K562 (cell line): ENCODE measurements around the gene TSPAN1. TPM values are rescaled to one million over a fixed set of nuclear protein-coding genes. Genes with fewer than 3 reads are reported as not detected.

Source experiments
- ARID4B ChIP-seq: sonication (generic); formaldehyde crosslinking; IDR thresholded peaks from 2 replicates; pipeline ENCODE4 v1.8.0; 2022; ENCODE audit warnings: mild to moderate bottlenecking, missing genetic modification reagents
- LEF1 ChIP-seq: fragments of 450-650 bp; IDR thresholded peaks from 2 replicates; pipeline ENCODE4 v1.6.1; 2016; ENCODE audit warnings: mild to moderate bottlenecking
- MCM7 ChIP-seq, 2 experiments: fragments of 450-650 bp; IDR thresholded peaks; 2 replicates each; pipeline ENCODE4 v1.6.1; 2016 to 2018
- MLLT1 ChIP-seq, 2 experiments: fragments of 450-650 bp; IDR thresholded peaks; 2 replicates each; pipeline ENCODE4 v1.6.1; 2016
- NEUROD1 ChIP-seq: fragments of 150-350 bp; IDR thresholded peaks from 2 replicates; pipeline ENCODE4 v1.6.1; 2014; ENCODE audit warnings: borderline replicate concordance, low read length, low read depth; ENCODE audit not compliant: partially characterized antibody
- RBM25 ChIP-seq: fragments of 200-400 bp; formaldehyde crosslinking; IDR thresholded peaks from 2 replicates; pipeline ENCODE4 v1.6.1; 2018; ENCODE audit warnings: low read length, low read depth, moderate library complexity; ENCODE audit not compliant: severe bottlenecking
- SAFB2 ChIP-seq: fragments of 200-400 bp; formaldehyde crosslinking; IDR thresholded peaks from 2 replicates; pipeline ENCODE4 v1.6.1; 2018; ENCODE audit warnings: borderline replicate concordance, low read length, low read depth, moderate library complexity; ENCODE audit not compliant: severe bottlenecking
- SIX5 ChIP-seq, 2 experiments: IDR thresholded peaks; 2 replicates each; pipeline ENCODE4 v1.6.1; 2011; ENCODE audit warnings: low read length in 2 of 2, borderline replicate concordance in 1 of 2, low read depth in 1 of 2, mild to moderate bottlenecking in 1 of 2, moderate library complexity in 1 of 2; ENCODE audit not compliant: insufficient read depth in 1 of 2
- SRSF9 ChIP-seq: fragments of 200-400 bp; formaldehyde crosslinking; IDR thresholded peaks from 2 replicates; pipeline ENCODE4 v1.6.1; 2017; ENCODE audit warnings: low read depth, low read length, borderline replicate concordance
- ZFP36 ChIP-seq: fragments of 150-350 bp; IDR thresholded peaks from 2 replicates; pipeline ENCODE4 v1.6.1; 2018; ENCODE audit warnings: low read length, low read depth; ENCODE audit not compliant: partially characterized antibody
- ZFX ChIP-seq: sonication (generic); formaldehyde crosslinking; IDR thresholded peaks from 2 replicates; pipeline ENCODE4 v1.8.0; 2022; ENCODE audit warnings: mild to moderate bottlenecking, missing genetic modification reagents, moderate library complexity
- polyA plus RNA-seq, 8 experiments: library from polyadenylated mRNA; depleted of rRNA in 4 of 8; stranded (reverse) in 5 of 8; unstranded in 3 of 8; fragments of >200 nt; fragmentation: Nextera tagmentation in 2 of 8; fragmentation: Illumina TruSeq in 1 of 8; extraction: Ambion mirVana in 2 of 8; extraction: Trizol in 1 of 8; gene quantifications; 2 replicates each; pipeline versions ENCODE4 v1.2.1 to v1.2.3, GENCODE V29; 2011 to 2014; ENCODE audit warnings: inconsistent platforms in 1 of 8, missing spikeins in 1 of 8
- total RNA-seq, 7 experiments: library from RNA; depleted of rRNA in 6 of 7; stranded (reverse); fragments of >200 nt in 6 of 7; fragmentation: Illumina TruSeq in 2 of 7; extraction: Trizol in 2 of 7; gene quantifications; 2 replicates each; pipeline versions ENCODE4 v1.2.1 to v1.2.3, GENCODE V29; 2011 to 2021; ENCODE audit warnings: low replicate concordance in 1 of 7
- TF ChIP-seq, protein P1 (sequence below): fragments of 450-650 bp; IDR thresholded peaks from 2 replicates; pipeline ENCODE4 v1.6.1; 2016; ENCODE audit warnings: borderline replicate concordance

The TSPAN1 gene
- total and polyA plus RNA-seq, 9 of the 15 experiments (the other 6 are each of a cell fraction or from before 2014, with no cell fraction given) = 0.58 TPM; not detected in 8

DNA sequence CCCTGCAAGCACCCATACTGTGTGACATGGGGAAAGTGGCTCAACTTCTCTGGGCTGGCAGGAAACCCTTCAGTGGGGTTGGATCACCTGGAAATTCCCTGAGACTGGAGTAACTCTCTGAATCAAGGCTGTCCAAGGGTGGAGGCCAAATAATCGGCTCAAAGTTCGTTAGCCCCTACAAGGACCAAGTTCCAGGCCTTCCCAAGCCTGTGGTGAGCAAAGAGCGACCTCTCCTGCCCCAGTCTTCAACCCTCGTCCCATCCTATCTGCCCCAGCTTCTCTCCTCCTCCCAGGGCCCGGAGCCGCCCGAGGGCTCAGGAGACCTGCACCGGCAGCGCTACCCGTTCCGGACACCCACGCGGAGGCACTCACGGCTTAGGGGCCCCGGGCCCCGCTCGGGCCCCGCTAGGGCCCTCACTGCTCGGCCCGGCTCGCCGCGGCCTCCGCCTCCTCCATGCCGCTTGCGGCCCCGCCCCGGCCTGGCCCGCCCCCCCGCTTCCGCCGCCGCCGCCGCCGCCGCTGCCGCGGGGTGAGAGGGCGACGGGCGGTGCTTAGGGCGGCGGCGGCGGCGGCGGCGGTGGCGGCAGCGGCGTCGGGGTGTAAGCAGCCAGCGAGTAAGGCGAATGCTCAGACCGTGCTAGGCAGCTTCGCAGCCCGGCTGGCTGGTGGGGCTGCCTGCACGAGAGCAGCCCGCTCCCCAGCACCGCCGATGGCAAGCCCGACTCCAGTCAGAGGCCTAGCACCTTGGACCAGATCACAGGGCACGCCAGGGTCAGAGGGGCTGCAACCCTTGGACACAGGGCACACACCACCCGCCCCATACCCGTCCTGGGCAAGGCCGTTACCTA is 23.3 kb downstream of the TSPAN1 start, which contains the start of gene POMGNT1 (continued):
- TF ChIP-seq SIX5 (IDR thresholded peaks at IDR 0.05; ENCODE audit: borderline replicate concordance in 1 of 2, insufficient read depth in 1 of 2, low read depth in 1 of 2, low read length in 2 of 2) = no peak
- TF ChIP-seq LEF1 = no peak
- TF ChIP-seq SAFB2 = no peak
- TF ChIP-seq RBM25 = peak; percentile 91
- TF ChIP-seq ZFP36 = peak; percentile 95
- no peak for TF ChIP-seq MLLT1 (IDR thresholded peaks at IDR 0.05)
- TF ChIP-seq ARID4B = no peak
- TF ChIP-seq, protein P1, sequence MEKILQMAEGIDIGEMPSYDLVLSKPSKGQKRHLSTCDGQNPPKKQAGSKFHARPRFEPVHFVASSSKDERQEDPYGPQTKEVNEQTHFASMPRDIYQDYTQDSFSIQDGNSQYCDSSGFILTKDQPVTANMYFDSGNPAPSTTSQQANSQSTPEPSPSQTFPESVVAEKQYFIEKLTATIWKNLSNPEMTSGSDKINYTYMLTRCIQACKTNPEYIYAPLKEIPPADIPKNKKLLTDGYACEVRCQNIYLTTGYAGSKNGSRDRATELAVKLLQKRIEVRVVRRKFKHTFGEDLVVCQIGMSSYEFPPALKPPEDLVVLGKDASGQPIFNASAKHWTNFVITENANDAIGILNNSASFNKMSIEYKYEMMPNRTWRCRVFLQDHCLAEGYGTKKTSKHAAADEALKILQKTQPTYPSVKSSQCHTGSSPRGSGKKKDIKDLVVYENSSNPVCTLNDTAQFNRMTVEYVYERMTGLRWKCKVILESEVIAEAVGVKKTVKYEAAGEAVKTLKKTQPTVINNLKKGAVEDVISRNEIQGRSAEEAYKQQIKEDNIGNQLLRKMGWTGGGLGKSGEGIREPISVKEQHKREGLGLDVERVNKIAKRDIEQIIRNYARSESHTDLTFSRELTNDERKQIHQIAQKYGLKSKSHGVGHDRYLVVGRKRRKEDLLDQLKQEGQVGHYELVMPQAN = peak; percentile 31; the same call in 1 of the 2 replicates
- TF ChIP-seq NEUROD1 = peak; percentile 6
- TF ChIP-seq ZFX (CRISPR knock-in tag) = peak; percentile 95
- no peak for TF ChIP-seq SRSF9
- no peak for TF ChIP-seq MCM7 (IDR thresholded peaks at IDR 0.05)
